Right ventricle myocardium inferior (tissue), 1 donor: ENCODE data around the gene CTCFL. TPM values are rescaled to one million over a fixed set of nuclear protein-coding genes. Genes with fewer than 3 reads are reported as not detected.

Experiments
- ATAC-seq: fragments of 200-7000 bp; cut with Tn5 transposase; one replicate; pipeline ENCODE4 v1.9.1; 2020; ENCODE audit warnings: mild to moderate bottlenecking, moderate library complexity
- DNase-seq: peaks from one replicate; pipeline ENCODE4 v3.0.0; 2021; ENCODE audit errors: missing footprints
- intact Hi-C: fragments of 100-400 bp; cut with DNase I; formaldehyde crosslinking; loops from one replicate; pipeline ENCODE4 v1.11.0; 2022
- total RNA-seq: library from RNA; stranded (reverse); fragmentation: NEBNext Ultra II Directional; extraction: Animal tissue kit (Norgen Biotek cat#: 25700); gene quantifications from one replicate; pipeline ENCODE4 v1.2.1, GENCODE V29; 2021
- donor health status: DM: no; HTN: yes; CAD: no; lungs with severe emphysema.

The CTCFL gene
- total RNA-seq, 1 donor from 2014 or later, result not detected

DNA sequence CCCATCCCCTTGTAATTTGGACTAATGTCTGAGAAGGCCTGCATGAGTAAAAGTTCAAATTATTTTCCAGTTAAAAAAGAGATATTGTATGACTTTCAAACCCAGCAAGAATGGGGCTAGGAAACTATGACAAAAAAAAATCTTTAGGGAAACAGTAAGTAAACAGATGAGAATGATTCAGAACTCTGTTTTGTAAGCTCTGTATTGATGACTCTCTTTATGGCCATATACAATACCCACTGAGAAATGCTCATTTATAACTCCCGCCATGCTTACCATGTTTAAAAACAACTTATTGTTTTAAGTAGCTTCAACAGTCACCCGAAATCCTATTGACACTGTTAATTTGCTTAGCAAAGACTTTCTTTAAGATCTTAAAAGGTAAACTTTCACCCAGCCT lies 18.8 kb upstream of the CTCFL start:
- ATAC-seq, result no peak
- intact Hi-C loops, result no loop called here

DNA sequence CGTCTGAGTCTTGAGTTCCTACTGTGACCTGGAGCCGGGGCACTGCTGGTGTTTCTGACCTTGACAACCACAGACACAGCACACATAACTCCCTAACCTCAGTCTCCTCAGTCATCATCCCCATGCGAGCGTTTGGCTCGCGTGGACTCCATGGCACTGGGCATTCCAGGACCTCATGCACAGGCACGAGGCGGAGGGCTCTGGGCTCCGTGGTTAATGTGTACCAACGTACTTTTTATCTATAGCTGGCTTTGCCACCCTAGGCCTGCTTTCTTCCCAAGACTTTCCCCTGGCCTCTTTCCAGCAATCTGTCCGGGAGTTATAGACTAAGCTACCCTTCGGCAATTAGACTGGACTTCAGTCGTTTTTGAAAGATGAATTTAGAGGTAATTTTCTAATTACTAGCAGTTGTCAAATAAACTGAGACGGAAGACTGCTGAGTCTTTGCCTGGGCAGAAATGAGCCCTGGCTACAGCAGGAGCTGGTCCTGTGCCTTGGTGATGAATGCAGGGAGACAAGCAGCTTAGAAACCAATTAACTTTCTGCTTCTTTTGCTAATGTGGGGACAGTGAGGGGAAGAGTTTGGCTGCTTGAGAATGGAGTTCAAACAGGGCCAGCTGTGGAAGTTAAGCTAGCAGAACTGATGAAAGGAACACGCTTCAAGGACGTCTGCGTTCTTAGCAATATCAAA lies 16.1 kb upstream of the CTCFL start:
- intact Hi-C loops, result no loop called here
- ATAC-seq, result no peak

More for the DNA sequence above, 18.8 kb upstream of the CTCFL start:
- no peak for DNase-seq

DNA sequence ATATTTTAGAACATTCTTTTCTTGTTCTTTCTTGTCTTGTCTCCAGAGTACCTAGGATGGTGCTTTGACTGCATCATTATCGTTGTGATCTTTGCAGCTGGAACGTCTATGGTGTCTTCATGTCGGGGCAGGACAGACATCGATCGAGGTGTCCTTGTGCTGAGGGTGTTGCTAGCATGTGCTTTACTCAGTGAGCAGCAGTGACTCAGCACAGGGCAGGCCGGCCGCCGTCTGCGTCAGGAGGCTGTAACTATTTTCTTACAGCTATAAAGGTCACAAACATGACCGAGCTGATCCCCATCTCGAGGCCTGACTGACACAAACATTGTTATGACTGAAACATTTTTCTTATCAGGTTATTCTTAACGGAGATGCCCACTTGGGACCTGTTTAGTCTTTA lies 14.9 kb upstream of the CTCFL start:
- ATAC-seq, result no peak
- intact Hi-C loops, result no loop called here
- DNase-seq, result no peak

More for the DNA sequence above, 16.1 kb upstream of the CTCFL start:
- DNase-seq, result no peak

DNA sequence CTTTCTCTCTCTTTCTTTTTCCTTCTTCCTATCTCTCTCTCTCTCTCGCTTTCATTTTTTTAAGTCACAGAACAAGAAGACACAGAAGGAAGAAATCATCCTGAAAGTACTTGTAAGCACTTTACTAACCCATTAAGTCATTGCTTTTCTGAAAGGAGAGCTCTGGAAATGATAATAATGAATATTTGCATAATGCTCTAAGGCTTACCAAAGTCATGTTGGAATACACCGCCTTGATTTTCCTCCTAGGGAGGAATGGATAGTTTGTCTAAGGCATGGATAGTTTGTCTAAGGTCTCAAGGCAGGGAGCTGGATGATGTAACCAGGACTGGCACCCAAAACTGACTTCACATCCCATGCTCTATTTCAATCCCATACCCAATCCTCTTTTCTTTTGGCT lies 12.9 kb upstream of the CTCFL start:
- intact Hi-C loops, result no loop called here
- ATAC-seq, result no peak
- DNase-seq, result no peak

DNA sequence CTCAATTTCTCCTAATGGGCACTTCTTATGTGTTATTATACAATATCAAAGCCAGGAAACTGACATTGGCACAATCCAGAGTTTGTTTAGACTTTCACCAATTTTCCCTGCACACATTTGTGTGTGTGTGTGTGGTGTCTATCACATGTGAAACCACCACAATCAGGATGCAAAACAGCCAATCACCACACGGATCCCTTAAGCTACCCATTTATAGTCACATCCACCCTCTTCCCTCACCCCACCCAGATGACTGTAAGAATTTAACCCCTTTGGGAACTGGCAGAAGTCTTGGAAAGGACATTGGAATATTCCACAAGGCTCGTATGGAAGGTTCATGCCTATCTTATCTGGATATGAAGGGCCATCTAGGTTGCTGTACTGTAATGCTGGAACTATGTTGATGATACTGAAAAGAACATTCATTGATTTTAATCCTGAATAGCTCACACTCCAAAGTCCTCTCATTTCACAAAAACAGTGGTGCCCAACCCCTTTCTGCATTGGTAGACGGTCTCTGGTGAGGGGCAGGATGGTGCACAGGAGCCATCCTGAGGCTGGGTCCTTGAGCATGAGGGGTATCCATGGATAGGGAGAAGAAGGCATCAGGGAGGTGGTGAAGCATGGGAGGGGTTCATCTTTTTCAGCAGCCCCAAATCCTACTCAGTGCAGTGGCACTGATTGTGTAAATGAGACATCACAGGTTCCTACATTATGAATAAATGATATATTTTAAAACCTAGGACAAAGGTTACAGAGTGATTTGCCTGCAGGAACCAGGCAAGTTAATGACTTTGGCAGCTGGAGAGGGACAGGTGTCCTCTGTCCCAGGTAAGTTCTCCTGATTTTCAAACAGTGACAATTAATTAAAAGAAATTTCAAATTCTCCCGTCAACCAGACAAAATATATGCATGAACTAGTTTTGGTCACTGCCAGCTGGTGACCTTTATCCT lies 12.1 kb upstream of the CTCFL start:
- intact Hi-C loops, result no loop called here
- no peak for ATAC-seq
- no peak for DNase-seq

DNA sequence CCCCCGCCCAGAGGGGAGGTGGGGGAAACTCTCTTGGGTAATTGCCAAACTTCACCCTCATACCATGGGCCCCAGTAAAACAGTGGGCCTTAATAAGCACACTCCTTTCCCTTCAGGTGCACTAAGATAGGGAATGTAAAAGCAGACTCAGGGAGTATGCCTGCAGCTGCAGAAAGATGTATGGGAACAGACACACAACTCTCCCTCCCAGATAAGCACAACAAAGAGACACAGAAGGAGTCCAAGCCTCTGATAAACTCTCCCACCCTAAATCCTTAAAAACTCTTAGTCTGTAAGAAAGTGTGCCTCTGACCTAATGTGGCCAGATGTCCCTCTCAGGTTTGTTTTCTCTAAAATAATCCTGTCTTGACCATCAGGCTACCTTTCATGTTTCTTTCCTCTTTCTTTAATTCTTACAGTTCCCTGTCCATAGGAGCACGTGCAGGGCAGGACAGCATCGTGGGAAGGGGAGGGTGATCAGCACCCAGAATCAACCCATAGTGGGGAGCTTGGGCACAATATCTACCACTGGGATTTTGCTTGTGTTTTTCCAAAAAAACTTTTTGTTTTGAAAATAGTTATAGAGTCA lies 11.3 kb upstream of the CTCFL start:
- DNase-seq, result no peak
- ATAC-seq, result no peak
- intact Hi-C loops, result no loop called here

DNA sequence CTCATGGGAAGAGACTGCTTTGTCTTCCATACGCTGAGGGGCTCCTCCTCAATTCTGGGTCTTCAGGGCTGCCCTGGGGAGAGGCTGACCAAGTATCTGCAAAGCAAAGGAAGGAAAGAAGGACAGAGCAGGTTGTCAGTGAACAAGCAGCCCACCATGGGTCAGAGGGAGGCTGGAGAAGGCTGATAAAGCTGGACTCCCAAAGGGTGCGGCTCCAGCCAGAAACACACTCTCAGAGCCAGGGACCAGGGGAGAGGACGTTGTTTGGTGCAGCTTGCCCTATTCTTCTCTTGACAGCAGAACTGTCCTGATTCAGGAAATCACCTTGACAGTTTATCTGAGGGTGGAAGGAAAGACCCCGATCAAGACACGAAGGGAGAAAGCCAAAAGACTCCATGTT lies 10.4 kb upstream of the CTCFL start:
- intact Hi-C loops, result no loop called here
- DNase-seq (no peak), ATAC-seq (no peak)

DNA sequence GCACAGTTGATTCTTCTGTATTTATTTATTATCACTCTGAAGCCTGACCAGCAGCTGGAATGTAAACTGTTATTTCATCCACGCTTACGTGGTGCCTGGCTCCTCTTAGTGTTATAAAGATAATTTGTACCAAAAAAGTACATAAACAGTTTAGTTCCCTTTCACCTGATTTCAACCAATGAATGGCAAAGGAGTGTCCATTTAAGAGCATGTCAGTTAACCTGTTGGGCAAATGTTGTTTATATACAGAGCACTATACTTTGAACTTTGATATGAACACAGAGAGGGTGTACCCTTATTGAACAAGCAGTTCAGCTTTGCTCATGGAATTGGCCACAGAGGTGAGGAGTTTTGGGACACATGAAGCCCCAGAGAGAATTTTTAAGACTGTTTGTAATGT lies 7.2 kb upstream of the CTCFL start:
- DNase-seq (no peak), ATAC-seq (no peak)
- intact Hi-C loops, result no loop called here

DNA sequence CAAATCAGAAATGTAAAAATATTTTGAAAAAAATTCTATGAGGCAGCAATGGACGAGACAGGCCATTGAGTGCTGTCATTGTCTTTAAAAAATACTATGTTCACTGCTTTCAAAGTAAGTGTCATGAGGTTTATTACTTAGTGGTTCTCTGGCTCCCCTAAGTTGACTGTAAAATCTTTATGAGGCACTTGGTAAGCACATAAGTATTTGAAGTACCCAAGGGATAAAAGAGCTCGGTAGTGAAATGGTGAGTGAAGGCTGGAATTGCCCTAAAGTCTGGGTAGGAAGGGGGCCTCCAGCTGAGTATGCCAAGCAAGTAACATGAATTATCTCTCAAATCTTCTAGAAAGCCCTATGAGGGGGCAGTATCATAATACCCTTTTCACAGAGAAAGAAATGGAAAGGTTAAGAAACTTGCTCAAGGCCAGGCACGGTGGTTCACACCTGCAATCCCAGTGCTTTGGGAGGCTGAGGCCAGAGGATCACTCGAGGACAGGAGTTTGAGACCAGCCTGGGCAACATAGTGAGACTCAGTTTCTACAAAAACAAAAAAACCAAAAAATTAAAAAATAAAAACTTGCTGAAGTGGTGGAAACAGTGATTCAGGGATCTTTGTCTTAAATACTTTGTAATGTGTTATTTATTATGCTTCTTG lies 5.5 kb upstream of the CTCFL start:
- intact Hi-C loops, result no loop called here
- no peak for DNase-seq
- ATAC-seq, result no peak

DNA sequence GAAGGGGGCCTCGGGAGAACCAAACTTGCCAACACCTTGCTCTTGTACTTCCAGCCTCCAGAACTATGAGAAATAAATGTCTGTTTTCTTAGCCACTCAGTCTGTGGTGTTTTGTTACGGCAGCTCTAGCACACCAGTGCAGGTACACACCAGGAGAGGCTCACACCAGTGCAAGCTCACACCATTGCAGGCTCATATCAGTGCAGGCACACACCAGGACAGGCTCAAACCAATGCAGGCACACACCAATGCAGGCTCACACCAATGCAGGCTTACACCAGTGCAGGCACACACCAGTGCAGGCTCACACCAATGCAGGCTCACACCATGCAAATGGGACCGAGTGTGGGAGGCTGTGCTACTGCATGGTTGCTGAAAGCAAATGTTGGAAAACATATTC lies 4.9 kb upstream of the CTCFL start:
- no peak for ATAC-seq
- no peak for DNase-seq
- intact Hi-C loops, result no loop called here

DNA sequence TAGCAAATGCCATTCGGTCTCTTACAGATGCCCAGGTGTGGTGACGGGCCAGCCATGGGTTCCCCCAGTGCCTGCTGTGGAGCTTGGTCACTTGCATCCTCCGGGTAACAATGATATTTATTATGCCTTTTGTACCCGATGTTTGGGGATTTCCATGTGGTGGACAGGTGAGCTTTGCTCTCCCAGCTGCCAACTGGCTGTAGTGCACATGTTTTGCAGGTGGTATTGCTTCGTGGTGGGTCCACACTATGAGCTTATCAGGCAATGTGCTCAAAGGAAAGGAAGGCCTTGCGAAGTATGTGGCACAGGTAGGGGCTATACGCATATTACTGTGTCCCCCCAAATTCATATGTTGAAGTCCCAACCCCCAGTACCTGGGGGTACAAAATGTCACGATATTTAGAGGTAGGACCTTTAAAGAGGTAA lies 4.2 kb upstream of the CTCFL start:
- DNase-seq, result no peak
- ATAC-seq, result no peak
- intact Hi-C loops, result no loop called here

DNA sequence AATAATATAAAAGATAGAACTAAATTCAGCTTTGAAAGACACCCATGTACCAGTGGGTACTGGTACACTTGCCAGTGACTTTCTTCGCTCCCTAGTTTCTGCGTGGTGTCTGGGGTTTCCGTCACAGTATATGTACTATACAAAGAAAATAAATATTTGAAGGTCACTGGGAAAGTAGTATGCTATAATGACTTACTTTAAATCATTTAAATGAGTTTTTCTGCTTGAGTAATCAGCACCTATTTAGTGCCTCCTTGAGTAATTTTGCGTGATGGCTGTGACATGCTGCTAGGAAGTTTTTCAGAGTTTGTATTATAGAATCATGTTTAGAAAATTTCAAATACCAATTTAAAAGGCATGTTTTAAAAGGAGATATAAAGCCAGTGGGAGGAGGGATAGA lies 3.2 kb upstream of the CTCFL start:
- intact Hi-C loops, result no loop called here
- ATAC-seq (no peak), DNase-seq (no peak)

DNA sequence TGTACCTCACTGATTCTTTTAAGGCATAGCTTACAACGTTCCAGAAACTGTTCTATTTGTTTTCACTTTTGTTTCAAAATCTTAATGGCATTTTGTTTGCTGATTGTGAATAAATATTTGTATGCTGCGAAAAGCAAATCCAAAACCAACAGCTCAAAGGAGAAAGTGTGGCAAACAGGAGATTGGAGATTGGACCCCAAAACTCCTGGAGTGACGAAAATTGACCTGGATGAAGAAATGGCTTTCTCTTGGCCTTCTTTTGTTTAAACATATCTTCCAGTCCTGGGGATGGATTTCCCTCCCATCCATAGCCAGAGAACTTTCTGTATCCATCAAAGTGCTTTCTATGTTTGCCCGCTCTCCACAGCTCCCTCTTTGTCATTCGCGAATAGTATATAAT lies 2.8 kb upstream of the CTCFL start:
- DNase-seq (no peak), ATAC-seq (no peak)
- intact Hi-C loops, result no loop called here

DNA sequence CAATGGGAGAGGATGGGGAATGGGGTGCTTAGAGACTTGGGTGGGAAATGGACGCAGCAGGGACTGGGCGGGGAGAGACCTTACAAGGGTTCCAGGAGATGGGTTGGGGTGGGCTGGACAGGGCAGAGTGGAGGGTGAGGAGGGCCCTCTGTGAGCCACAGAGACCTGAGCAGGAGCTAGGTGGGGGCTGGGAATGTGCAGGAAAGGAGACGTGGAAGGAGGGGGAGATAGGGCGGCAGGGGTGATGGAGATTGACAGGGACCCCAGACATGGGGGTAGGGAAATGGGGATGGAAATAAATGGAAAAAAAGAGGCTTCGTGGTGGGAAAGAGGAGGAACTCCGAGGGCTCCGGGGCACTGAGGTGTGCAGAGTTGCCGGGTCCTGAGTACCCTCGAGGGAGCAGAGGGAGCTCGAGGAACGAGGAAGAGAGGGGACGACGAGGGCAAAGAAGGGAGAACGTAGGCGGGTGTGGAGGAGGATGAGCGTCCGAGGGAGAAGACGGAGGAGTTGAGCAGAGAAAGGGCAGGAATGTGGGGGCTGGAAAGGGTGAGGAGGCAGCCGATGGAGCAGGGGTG lies 2.0 kb upstream of the CTCFL start:
- DNase-seq (no peak), ATAC-seq (no peak)
- intact Hi-C loops, result no loop called here

DNA sequence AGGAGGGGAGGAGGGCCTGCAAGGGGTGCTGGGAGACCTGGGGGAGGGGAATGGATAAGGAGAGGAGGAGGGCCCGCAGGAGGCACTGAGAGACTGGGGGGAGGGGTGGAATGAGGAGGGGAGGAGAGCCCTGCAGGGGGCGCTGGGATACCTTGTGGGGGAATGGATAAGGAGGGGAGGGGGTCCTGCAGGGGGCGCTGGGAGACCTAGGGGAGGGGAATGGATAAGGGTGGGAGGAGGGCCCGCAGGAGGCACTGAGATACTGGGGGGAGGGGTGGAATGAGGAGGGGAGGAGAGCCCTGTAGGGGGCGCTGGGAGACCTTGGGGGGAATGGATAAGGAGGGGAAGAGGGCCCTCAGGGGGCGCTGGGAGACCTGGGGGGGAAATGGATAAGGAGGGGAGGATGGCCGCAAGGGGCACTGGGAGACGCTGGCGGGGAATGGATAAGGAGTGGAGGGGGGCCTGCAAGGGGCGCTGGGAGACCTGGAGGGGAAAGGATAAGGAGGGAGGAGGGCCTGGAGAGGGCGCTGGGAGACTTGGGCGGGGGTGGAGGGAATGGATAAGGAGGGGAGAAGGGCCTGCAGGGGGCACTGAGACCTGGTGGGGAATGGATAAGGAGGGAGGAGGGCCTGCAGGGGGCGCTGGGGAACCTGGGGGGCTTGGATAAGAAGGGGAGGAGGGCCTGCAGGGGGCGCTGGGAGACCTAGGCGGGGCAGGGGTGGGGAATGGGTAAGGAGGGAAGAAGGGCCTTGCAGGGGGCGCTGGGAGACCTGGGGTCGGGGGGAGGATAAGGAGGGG lies 1.3 kb upstream of the CTCFL start:
- ATAC-seq, result no peak
- intact Hi-C loops, result no loop called here
- DNase-seq, result no peak

DNA sequence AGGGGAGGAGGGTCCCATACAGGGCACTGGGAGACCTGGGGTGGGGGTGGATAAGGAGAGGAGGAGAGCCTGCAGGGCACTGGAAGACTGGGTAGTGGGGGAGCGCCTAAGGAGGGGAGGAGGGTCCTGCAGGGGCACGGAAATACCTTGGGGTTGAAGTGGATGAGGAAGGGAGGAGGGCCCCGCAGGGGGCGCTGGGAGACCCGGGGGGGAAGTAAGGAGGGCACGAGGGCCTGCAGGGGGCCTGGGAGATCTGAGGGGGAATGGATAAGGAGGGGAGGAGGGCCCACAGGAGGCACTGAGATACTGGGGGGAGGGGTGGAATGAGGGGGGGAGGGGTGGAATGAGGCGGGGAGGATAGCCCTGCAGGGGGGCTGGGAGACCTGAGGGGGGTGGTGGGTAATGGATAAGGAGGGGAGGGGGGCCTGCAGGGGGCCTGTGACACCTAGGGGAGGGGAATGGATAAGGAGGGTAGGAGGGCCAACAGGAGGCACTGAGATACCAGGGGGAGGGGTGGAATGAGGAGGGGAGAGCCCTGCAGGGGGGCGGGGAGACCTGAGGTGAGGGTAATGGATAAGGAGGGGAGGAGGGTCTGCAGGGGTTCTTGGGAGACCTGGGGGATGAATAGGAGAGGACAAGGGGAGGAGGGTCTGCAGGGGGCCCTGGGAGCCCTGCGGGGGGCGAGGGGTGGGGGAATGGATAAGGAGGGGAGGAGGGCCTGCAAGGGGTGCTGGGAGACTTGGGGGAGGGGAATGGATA lies 567 bp upstream of the CTCFL start:
- ATAC-seq (no peak), DNase-seq (no peak)
- intact Hi-C loops, result no loop called here

DNA sequence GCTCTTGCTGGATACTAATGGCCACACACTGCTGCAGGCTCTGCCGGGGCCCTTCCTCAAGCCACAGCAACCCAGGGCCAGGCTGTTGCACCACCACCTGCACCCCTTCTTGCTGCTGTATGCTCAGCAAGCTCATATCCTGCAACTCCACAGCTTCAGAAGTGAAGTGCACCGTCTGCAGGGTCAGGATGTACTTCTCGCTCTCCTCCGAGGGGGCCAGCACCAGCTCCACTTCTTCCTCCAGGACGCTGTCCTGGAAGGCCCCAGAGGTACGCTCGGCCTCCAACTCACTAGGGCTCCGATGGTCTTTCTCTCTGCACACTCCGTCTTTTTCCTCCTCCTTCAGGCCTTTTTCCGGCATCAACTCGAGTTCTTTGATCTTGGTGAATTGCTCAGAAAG lies 1.2 kb downstream of the CTCFL start:
- intact Hi-C loops, result no loop called here
- ATAC-seq (no peak), DNase-seq (no peak)
